GM19238 (cell line): Measurements from ENCODE around the gene AZU1.
"Not testable (repeated sequence)": the region's sequence is repeated elsewhere in the genome, so short reads cannot be mapped to it uniquely, and the experiment has no call there.

ENCODE experiments used
- DNase-seq: peaks from one replicate; pipeline ENCODE4 v3.0.0; 2011; ENCODE audit warnings: low spot score; ENCODE audit not compliant: insufficient read length

AZU1 gene

DNA sequence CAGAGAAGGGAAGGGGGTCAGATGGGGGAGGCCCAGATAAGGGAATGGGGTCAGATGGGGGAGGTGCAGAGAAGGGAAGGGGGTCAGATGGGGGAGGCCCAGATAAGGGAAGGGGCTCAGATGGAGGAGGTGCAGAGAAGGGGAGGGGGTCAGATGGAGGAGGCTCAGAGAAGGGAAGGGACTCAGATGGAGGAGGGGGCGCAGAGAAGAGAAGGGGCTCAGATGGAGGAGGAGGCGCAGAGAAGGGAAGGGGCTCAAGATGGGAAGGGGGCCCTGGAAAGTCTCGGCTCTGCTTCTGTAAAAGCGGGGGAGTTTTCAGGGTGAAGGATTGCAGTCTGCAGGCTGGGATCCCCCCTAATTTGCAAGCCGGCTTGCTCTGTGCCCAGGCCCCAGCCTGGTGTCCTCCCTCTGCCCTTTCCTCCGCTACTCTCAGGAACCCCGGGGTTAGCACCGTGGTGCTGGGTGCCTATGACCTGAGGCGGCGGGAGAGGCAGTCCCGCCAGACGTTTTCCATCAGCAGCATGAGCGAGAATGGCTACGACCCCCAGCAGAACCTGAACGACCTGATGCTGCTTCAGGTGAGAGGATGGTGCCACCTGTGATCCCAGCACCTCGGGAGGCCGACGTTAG lies 1.6 kb downstream of the AZU1 start:
- DNase-seq, result no peak

DNA sequence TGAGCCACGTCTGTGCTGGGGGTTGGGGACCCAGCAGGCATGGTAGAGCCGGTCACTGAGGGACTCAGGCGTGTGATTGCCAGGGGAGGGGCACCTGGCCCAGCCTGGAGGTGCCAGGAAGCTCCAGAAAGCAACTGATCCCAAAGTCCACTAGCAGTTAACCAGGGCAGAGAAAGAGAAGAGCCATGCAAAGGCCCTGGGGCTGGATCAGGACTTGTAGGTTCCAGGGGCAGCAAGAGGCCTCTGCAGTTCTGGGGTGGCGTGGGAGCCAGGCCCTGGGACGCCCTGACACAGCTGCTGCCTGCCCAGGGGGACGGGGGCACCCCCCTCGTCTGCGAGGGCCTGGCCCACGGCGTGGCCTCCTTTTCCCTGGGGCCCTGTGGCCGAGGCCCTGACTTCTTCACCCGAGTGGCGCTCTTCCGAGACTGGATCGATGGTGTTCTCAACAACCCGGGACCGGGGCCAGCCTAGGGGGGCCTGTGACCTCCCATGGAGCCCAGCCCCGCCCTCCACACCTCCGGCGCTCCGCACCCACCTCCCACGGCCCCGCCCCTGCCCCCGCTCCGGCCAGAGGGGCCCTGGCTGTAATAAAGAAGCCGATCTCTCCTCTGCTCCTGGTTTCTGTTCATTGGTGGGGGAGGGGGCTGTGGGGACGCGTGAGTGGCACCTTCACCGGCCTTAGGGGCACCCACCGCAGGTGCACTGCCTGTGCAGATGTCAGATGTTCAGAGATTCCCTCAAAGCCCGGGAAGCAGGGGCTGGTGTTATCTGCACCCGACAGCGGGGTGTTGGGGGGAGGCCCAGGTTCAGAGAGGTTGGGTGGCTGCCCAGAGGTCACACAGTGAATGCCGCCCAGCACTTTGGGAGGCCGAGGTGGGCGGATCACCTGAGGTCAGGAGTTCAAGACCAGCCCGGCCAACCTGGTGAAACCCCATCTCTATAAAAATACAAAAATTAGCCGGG lies 4.1 kb downstream of the AZU1 start:
- no peak for DNase-seq

DNA sequence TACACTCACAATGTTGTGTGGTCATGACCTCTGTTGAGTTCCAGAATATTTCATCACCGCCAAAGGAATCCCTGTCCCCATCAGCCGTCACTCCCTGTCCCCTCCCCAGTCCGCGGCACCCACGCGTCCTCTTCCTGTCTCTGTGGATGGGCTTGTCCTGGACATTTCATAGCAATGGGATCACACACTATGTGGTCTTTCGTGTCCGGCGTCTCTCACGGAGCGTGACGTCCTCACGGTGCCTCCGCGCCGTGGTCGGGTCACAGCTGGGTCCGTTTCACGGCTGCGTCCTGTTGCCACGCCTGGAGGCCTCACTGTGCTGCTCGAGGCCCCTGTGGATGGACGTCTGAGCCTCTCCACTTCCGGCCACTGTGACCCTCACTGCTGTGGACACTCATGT lies 6.6 kb downstream of the AZU1 start:
- DNase-seq, result no peak

DNA sequence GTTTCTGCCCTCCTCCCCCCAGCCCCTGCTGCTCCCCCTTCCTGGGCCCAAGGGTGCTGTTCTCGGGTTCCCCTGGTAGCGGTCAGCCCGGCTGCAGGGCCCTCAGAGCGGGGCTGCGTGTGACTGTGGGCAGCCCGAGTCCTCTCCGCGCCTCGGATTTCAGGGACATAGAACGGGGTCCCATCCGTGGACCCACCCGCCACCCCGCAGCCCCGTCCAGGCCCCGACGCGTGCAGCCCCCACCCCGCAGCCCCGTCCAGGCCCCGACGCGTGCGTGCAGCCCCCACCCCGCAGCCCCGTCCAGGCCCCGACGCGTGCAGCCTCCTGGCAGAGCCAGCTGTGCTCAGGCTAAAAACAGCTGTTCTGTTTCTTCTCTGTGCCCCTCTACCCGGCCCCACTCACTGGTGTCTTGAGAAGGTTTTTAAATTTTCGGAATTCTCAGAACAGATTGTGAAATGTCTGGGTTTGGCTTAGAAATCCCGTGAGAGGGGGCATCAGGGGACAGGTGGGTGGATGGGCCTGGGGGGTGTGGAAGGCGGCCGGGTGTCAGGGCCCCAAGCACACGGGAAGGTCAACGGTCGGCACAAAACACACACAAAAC lies 7.7 kb downstream of the AZU1 start:
- no peak for DNase-seq

DNA sequence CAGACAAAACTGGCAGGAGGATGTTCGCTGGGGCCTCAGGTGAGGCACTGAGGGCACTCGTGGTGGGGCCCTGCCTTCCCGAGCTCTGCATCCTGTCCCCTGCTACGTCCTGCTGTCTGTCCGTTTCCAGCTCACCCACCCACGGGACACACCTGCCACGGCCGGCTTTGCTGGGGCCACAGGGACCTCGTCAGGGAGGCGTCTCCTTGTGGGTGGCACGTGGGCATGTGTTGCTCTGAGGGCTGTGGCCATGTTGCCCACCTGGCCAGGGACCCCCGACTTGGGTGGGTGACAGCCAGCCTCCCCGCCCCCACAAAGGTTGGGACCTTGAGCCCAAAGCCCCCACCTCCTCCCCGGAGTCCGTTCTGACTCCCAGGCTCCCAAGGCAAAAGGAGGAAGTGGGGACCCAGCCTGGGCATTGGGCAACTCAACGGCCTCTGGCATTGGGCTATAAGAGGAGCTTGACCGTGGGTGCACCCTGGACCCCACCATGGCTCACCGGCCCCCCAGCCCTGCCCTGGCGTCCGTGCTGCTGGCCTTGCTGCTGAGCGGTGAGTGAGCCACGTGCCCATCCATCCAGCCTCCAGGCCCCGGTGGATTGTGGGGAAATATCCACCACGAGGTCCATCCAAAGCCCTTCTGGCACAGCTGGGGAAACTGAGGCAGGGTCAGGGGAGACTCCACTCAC lies 13.0 kb downstream of the AZU1 start, which contains the start of gene PRTN3:
TSS of gene PRTN3 (plus strand) at position 481 of the 688 bp plus-strand sequence. CDS start at position 491, 10 bp downstream.
- no peak for DNase-seq

DNA sequence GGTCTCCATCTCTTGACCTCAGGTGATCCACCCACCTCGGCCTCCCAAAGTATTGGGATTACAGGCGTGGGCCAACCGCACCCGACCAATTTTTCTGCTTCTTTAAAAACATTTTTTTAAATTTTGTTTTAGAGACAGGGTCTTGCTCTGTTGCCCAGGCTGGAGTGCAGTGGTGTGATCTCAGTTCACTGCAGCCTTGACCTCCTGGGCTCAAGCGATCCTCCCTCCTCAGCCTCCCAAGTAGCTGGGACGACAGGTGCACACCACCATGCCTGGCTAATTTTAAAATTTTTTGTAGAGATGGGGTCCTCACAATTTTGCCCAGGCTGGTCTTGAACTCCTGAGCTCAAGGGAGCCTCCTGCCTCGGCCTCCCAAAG lies 15.2 kb downstream of the AZU1 start:
- DNase-seq, result not testable (repeated sequence)

DNA sequence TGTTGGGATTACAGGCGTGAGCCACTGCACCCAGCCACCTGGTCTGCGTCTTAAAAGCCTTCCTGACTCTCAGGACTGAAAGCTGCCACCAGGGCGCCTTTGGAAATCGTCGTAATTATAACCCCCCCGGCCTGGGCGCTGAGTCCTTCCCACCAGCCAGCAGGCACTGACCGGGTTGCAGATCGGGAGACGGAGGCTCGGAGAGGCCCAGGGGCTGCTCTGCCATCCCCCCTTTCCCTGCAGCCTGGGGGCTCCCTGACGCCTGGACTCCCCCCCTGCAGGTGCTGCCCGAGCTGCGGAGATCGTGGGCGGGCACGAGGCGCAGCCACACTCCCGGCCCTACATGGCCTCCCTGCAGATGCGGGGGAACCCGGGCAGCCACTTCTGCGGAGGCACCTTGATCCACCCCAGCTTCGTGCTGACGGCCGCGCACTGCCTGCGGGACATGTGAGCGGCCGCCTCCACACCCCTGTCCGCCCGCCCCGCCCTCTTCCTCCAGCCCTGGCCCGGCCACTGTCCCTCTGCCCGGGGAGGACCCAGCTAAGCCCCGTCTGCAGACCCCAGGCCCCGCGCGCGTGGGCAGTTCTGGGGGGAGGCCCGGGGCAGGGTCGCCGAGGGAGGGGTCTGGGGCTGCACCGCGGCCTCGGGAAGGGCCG lies 15.7 kb downstream of the AZU1 start:
- no peak for DNase-seq

DNA sequence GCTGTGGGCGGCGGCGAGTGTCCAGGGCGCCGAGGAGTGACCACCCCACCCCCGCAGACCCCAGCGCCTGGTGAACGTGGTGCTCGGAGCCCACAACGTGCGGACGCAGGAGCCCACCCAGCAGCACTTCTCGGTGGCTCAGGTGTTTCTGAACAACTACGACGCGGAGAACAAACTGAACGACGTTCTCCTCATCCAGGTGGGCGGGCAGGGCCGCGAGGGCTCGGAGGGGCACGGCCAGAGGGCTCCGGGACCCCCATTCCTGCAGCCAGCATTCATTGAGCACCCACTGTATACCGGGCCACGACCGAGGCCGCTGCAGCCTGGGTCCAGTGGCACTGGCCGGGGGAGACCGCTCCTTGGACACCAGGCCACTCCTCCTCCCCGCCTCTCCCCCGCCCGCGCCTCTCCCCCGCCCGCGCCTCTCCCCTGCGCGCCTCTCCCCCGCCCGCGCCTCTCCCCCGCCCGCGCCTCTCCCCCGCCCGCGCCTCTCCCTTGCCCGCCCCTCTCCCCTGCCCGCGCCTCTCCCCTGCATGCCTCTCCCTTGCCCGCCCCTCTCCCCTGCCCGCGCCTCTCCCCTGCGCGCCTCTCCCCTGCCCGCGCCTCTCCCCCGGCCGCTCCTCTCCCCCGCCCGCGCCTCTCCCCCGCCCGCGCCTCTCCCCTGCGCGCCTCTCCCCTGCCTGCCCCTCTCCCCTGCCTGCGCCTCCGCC lies 16.4 kb downstream of the AZU1 start:
- no peak for DNase-seq

DNA sequence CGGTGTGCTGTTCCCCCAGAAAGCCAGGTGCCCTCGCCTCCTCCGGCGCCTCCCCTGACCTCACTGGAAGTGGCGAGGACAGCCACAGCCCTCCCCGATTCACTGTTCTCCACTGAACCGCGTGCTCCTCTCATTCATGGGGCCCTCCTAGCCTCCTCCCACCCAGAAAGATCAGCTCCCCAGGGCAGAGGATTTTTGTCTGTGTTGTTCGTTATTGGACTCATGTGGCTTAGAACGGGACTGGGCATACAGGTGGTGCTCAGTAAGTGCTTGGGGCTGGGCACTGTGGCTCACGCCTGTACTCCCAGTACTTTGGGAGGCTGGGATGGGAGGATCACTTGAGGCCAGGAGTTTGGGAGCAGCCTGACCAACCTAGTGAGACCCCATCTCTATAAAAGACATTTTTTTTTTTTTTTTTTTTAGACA lies 16.9 kb downstream of the AZU1 start:
- DNase-seq, result no peak

DNA sequence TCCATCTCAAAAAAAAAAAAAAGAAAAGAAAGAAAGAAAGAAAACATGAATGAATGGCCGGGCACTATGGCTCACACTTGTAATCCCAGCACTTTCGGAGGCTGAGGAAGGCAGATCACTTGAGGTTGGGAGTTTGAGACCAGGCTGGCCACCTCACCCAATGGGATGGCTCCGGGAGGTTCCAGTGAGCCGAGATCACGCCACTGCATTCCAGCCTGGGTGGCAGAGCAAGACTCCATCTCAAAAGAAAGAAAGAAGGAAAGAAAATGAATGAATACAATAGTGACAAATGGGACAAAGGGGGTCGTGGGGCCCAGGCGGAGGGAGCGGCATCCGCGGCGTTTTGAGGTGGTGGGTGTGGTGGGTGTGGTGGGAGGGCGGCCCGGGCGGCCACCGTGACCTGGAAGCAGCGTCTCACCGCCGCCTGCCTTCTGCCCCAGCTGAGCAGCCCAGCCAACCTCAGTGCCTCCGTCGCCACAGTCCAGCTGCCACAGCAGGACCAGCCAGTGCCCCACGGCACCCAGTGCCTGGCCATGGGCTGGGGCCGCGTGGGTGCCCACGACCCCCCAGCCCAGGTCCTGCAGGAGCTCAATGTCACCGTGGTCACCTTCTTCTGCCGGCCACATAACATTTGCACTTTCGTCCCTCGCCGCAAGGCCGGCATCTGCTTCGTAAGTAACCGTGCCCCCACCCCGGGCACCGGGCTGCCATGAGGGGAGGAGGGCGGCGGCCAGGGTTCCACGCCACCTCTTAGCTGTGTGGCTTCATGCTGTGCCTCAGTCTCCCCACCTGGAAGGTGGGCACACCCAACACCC lies 18.3 kb downstream of the AZU1 start:
- no peak for DNase-seq

DNA sequence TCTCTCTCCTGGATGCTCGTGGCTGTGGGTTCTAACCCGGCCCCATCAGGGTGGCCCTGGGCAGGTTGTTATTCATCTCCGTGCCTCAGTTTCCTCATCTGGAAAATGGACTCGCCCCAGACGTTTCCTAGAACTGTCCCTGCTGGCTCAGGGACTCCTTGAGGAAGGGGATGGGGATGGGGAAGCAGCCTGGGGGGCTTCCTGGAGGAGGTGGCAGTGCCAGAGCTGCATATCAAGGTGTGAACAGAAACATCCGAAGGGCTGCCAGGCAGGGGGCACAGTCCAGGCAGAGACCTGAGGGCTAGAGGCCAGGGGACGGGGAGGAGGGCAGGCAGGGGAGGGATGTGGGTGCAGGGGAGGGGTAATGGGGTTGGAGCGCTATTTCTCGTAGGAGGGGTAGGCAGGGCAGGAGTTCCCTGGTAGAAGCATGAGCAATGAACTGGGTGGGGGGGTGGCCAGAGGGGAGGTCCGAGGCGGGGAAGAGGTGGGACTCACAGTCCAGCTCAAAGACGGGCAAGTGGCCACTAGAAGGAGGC lies 20.8 kb downstream of the AZU1 start:
- no peak for DNase-seq

DNA sequence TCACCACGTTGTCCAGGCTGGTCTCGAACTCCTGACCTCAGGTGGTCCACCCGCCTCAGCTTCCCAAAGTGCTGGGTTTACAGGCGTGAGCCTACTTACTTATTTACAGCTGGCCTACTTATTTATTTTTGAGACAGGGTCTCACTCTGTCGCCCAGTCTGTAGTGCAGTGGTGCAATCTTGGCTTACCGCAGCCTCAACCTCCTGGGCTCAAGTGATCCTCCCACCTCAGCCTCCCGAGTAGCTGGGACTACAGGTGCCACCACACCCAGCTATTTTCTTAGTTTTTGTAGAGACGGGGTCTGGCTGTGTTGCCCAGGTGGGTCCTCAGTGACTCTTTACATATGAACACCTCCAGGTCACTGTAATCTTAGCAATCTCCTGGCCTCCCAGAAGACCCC lies 21.6 kb downstream of the AZU1 start:
- DNase-seq, result not testable (repeated sequence)

DNA sequence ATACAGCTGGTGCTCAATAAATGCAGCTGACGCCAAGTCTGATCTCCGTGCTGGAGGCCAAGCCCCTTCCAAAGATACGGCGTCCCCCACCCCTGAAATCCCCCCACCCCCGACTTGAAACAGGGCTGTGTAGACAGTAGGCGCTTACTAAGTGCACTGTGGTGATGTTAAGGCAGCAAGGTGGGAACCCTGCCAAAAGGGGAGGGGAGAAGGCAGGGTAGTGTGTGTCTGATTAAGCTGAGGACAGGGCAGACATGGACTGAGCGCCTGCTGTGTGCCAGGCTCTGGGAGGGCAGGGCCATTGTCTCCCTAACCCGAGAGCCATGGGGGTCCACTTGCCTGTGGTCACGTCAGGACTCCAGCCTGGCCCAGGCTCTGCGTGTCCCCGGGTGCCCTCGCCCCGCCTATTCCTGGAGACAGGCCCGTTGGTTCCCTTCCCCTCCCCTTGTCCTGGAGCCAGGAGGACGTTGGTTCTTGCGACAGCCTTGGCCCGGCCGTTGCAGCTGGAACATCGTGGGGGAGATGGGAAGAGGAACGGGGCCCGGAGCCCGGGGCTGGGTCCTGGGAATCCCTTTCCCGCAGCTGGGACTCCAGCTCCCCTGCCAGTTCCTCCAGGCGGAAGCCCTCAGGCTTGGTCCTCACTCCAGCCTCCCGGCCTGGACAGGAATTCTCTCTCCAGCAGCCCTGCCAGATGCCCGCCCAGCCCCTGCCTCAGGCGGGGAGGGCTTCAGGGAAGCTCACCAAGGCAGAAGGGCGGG lies 22.8 kb downstream of the AZU1 start:
- DNase-seq, result no peak

DNA sequence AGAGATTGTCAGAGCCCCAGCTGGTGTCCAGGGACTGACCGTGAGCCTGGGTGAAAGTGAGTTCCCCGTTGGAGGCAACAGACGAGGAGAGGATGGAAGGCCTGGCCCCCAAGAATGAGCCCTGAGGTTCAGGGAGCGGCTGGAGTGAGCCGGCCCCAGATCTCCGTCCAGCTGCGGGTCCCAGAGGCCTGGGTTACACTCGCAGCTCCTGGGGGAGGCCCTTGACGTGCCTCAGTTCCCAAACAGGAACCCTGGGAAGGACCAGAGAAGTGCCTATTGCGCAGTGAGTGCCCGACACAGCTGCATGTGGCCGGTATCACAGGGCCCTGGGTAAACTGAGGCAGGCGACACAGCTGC lies 23.3 kb downstream of the AZU1 start:
- no peak for DNase-seq

DNA sequence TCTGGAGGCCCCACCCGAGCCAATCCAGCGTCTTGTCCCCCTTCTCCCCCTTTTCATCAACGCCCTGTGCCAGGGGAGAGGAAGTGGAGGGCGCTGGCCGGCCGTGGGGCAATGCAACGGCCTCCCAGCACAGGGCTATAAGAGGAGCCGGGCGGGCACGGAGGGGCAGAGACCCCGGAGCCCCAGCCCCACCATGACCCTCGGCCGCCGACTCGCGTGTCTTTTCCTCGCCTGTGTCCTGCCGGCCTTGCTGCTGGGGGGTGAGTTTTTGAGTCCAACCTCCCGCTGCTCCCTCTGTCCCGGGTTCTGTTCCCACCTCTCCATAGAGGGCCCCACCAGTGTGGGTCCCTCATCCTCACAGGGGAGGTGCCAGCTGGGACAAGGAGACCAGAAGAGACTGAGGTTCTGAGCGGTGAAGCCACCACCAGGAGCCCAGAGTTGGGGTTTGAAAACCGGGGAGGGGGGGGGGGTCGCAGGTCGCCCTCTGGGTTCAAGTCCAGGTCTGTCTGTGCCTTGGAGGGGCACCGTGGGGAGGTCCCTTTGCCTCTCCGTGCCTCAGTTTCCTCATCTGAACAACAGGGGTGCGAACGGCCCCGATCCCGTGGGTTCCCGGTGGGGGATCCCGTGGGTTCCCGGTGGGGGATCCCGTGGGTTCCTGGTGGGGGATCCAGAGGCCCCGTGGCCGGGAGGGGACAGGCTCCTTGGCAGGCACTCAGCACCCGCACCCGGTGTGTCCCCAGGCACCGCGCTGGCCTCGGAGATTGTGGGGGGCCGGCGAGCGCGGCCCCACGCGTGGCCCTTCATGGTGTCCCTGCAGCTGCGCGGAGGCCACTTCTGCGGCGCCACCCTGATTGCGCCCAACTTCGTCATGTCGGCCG lies 24.7 kb downstream of the AZU1 start, which contains the start of gene ELANE:
TSS of gene ELANE (plus strand) at position 168 of the 878 bp plus-strand sequence. CDS start at position 194, 26 bp downstream.
- no peak for DNase-seq

DNA sequence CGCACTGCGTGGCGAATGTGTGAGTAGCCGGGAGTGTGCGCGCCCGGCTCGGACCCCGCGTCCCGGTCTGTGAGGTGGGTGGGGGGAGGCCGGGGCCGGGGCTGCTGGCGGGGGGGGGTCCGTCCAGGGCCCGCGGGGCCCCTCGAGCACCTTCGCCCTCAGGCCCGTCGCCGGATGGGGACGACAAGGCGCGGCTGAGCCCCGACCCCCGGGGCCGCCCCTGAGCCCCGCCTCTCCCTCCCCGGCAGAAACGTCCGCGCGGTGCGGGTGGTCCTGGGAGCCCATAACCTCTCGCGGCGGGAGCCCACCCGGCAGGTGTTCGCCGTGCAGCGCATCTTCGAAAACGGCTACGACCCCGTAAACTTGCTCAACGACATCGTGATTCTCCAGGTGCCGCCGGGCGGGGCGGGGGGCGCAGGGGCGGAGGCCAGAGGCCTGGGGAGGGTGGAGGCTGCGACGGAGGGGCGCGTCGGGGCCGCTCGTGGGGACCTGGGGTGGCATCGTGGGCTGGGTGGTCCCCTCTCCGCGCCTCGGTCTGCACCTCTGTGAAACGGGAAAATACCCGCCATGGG lies 25.5 kb downstream of the AZU1 start:
- DNase-seq, result no peak

DNA sequence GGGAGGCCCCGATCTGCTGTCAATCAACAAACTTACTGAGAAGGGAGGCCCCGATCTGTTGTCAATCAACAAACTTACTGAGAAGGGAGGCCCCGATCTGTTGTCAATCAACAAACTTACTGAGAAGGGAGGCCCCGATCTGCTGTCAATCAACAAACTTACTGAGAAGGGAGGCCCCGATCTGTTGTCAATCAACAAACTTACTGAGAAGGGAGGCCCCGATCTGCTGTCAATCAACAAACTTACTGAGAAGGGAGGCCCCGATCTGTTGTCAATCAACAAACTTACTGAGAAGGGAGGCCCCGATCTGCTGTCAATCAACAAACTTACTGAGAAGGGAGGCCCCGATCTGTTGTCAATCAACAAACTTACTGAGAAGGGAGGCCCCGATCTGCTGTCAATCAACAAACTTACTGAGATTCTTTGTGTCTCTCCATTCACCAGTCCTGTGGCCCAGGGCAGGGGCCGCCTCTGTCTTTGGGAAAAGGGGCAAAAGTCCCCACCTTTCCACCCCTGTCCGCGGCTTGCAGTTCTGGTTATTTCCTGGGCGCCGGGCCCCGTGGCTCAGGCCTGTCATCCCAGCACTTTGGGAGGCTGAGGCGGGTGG lies 26.1 kb downstream of the AZU1 start:
- DNase-seq, result not testable (repeated sequence)
